BE2C (cell line): ENCODE data around the gene SF3B6.

Experiments used
- DNase-seq: peaks from one replicate; pipeline ENCODE4 v3.0.0-alpha.2; 2020
- H3K27me3 ChIP-seq: fragments of 250-450 bp; sonication (Bioruptor Pico); 2 replicates; pipeline ENCODE4 v1.5.1; 2020; ENCODE audit warnings: mild to moderate bottlenecking
- H3K36me3 ChIP-seq: fragments of 250-450 bp; sonication (Bioruptor Pico); 2 replicates; pipeline ENCODE4 v1.5.1; 2020; ENCODE audit warnings: mild to moderate bottlenecking
- H3K4me1 ChIP-seq: fragments of 250-450 bp; sonication (Bioruptor Pico); 2 replicates; pipeline ENCODE4 v1.5.1; 2020
- H3K4me3 ChIP-seq: 2 replicates; pipeline ENCODE4 v1.5.1; 2011; ENCODE audit warnings: low read depth, low read length
- H3K9me3 ChIP-seq: fragments of 250-450 bp; sonication (Bioruptor Pico); 2 replicates; pipeline ENCODE4 v1.5.1; 2020
- TF ChIP-seq, protein P1 (sequence below): IDR thresholded peaks from 2 replicates; pipeline ENCODE4 v1.5.1; 2012; ENCODE audit warnings: mild to moderate bottlenecking, low read depth, low read length

SF3B6 gene

DNA sequence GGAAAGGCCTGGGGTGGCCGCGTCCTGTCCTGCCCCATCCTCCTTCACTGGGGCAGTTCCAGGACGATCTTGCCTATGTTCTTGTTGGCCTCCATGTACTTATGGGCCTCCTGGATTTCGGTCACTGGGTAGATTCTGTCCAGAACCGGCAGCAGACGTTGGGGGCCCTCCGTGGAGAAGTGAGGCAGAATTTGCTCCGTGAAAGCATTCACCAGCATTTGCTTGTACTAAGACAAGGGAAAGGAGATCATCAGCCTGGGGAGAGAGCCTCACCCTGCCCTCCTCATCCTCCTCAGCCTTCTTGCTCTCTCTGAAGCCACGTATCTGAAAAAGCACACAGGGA, 1.4 kb upstream of the SF3B6 start:
- TF ChIP-seq, protein P1, sequence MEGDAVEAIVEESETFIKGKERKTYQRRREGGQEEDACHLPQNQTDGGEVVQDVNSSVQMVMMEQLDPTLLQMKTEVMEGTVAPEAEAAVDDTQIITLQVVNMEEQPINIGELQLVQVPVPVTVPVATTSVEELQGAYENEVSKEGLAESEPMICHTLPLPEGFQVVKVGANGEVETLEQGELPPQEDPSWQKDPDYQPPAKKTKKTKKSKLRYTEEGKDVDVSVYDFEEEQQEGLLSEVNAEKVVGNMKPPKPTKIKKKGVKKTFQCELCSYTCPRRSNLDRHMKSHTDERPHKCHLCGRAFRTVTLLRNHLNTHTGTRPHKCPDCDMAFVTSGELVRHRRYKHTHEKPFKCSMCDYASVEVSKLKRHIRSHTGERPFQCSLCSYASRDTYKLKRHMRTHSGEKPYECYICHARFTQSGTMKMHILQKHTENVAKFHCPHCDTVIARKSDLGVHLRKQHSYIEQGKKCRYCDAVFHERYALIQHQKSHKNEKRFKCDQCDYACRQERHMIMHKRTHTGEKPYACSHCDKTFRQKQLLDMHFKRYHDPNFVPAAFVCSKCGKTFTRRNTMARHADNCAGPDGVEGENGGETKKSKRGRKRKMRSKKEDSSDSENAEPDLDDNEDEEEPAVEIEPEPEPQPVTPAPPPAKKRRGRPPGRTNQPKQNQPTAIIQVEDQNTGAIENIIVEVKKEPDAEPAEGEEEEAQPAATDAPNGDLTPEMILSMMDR, result no peak
- Histone ChIP-seq H3K27me3 (no peaks in the 10 kb centered on the region), H3K9me3 (no peaks in the 10 kb centered on the region), H3K36me3 (peaks cover 17% of the 10 kb centered on the region), H3K4me3 (no peak overlapping the region), H3K4me1 (no peaks in the 10 kb centered on the region)
- no peak for DNase-seq

DNA sequence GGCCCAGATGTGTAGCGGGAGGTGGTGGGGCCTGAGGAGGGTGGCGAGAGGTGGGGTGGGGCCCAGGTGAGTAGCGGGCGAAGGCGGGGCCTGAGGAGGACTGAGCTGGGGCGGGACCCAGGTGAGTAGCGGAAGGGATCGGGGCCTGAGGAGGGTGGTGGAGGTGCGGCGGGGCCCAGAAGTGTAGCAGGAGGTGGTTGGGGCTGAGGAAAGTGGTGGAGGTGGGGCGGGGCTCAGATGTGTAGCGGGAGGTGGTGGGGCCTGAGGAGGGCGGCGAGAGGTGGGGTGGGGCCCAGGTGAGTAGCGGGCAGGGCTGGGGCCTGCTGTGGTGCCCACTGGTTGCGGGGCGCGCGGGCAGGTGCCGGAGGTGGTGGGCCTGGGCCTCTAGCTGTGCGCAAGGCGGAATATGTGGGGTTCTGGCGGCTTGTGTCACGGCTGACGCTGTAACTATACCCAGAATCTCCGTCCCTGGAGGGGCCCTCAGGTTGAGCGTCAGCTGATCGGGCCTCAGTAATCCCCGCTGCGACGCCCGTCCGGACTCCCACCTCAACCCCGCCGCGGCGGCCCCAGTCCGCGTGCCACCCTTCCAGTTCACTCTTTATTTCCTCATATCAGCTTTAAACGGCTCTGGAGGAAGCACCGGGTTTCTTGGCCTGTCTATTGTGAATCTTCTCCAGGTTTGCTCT, 866 bp upstream of the SF3B6 start:
- no peak for DNase-seq
- peaks cover 14% of the 10 kb centered on the region for H3K36me3 ChIP-seq
- no peaks in the 10 kb centered on the region for H3K27me3 ChIP-seq
- H3K9me3 ChIP-seq, result no peaks in the 10 kb centered on the region
- H3K4me3 ChIP-seq, result peak overlapping the region; percentile 100
- no peaks in the 10 kb centered on the region for H3K4me1 ChIP-seq
- TF ChIP-seq, protein P1, result no peak

DNA sequence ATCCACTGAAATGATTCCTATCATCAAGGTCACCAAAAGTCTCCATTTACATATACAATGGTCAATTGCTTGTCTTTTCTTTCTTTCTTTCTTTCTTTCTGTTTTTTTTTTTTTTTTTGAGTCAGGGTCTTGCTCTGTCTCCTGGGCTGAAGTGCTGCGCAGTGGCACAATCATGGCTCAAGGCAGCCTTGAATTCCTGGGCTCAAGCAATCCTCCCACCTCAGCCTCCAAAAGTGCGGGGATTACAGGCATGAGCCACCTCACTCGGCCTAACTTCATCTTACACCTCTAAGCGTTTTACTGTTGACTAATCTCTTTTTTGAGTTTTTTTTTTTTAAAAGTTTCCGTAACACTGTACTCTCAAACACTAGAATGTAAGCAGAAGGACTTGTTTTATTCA, 867 bp downstream of the SF3B6 start:
- H3K36me3 ChIP-seq, result peaks cover 14% of the 10 kb centered on the region
- peak overlapping the region; percentile 100 for H3K4me3 ChIP-seq
- H3K9me3 ChIP-seq, result no peaks in the 10 kb centered on the region
- H3K4me1 ChIP-seq, result no peaks in the 10 kb centered on the region
- TF ChIP-seq, protein P1, result no peak
- DNase-seq, result no peak
- H3K27me3 ChIP-seq, result no peaks in the 10 kb centered on the region

DNA sequence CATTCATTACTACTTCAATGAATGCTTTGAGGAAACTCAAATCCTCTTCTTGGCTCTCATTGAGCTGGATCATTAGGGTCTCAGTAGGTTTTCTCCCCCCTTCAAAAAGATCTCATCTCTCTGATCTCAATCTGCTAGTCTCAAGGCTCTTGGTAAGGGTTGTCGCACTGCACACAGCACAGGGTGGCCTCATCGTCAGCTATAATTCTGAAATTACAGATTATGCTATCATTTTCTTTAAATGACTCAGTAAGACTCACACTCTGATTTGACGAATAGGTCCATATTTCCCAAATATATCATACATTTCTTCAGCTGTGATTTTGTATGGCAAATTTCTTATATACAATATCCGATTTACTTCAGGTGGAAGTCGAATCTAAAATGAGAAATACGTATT, 2.3 kb downstream of the SF3B6 start:
- Histone ChIP-seq H3K27me3 (no peaks in the 10 kb centered on the region), H3K4me1 (no peaks in the 10 kb centered on the region), H3K36me3 (peaks cover 17% of the 10 kb centered on the region), H3K4me3 (no peak overlapping the region), H3K9me3 (no peaks in the 10 kb centered on the region)
- no peak for DNase-seq
- TF ChIP-seq, protein P1, result no peak

DNA sequence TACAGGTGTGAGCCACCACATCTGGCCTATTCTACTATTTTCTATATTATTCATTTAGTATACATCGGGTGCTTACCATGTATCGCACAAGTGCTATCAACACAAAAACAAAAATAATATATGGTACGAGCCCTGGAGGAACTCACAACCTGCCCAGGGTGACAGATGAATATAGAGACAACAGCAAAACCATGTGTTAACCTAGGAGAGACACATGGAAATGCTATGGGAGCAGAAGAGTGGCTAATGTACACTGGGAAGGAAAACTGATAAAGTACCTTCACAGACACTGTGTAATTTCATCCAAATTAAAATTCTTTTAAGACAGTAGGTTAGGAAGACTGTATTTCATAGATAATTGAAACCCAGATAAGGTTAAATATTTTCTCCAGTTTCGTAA, 3.9 kb downstream of the SF3B6 start:
- TF ChIP-seq, protein P1, result no peak
- Histone ChIP-seq H3K27me3 (no peaks in the 10 kb centered on the region), H3K36me3 (peaks cover 32% of the 10 kb centered on the region), H3K9me3 (no peaks in the 10 kb centered on the region), H3K4me3 (no peak overlapping the region), H3K4me1 (no peaks in the 10 kb centered on the region)
- no peak for DNase-seq

DNA sequence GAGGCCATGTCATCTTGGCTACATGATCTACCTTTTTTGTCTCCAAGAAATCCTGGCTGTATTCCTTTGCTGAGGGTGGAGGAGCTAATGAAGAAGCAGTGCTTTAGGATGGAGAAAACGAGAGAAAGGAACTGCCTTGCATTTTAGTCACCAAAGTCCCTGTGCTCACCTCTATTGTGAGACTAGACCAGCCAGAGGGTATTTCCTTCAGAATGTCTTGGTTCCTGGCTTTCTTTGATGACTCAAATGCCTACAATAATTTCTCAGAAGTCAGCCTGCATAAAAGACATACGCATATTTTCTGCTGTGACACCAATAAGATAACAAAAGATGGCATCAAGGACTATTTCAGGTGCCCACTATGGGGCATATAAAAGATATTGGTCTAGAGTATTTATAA, 10.8 kb downstream of the SF3B6 start:
- Histone ChIP-seq H3K4me1 (no peaks in the 10 kb centered on the region), H3K9me3 (no peaks in the 10 kb centered on the region), H3K36me3 (peaks cover 22% of the 10 kb centered on the region), H3K4me3 (no peak overlapping the region), H3K27me3 (no peaks in the 10 kb centered on the region)
- TF ChIP-seq, protein P1, result no peak
- no peak for DNase-seq
